WTC11 (cell line): ENCODE data around the gene ANO3. TPM values are rescaled to one million over a fixed set of nuclear protein-coding genes. Genes with fewer than 3 reads are reported as not detected.

Source experiments
- ATAC-seq: fragments of 200-7000 bp; cut with Tn5 transposase; 2 replicates; pipeline ENCODE4 v1.10.0; 2021; ENCODE audit warnings: mild to moderate bottlenecking, moderate library complexity
- CTCF ChIA-PET: fragments of 300-600 bp; sonication (Branson Sonifier 250); formaldehyde crosslinking; loops from one replicate; lab custom pipeline; 2021; ENCODE audit warnings: antibody characterized with exemption; lab: Charles Lee
- POLR2A ChIA-PET: fragments of 350-600 bp; sonication (Branson Sonifier 250); formaldehyde crosslinking; loops from one replicate; lab custom pipeline; 2021; ENCODE audit warnings: antibody characterized with exemption; lab: Charles Lee
- DNase-seq: peaks from one replicate; pipeline ENCODE4 v3.0.0; 2021; ENCODE audit warnings: low spot score
- H3K27ac Mint-ChIP-seq: 2 replicates; pipeline ENCODE4 v1.8.0; 2021; ENCODE audit warnings: mixed read lengths
- H3K27me3 Mint-ChIP-seq: 2 replicates; pipeline ENCODE4 v1.8.0; 2021; ENCODE audit warnings: low read depth, mild to moderate bottlenecking, moderate library complexity, mixed read lengths
- H3K36me3 Mint-ChIP-seq: 2 replicates; pipeline ENCODE4 v1.8.0; 2021; ENCODE audit warnings: mixed read lengths
- H3K4me1 Mint-ChIP-seq: 2 replicates; pipeline ENCODE4 v1.8.0; 2022; ENCODE audit warnings: mixed read lengths
- H3K4me3 Mint-ChIP-seq: 2 replicates; pipeline ENCODE4 v1.8.0; 2021; ENCODE audit warnings: mild to moderate bottlenecking, moderate library complexity, mixed read lengths
- H3K9me3 Mint-ChIP-seq: 2 replicates; pipeline ENCODE4 v1.8.0; 2021; ENCODE audit warnings: mixed read lengths
- ARID4B ChIP-seq: sonication (generic); formaldehyde crosslinking; IDR thresholded peaks from 2 replicates; pipeline ENCODE4 v1.8.0; 2023; ENCODE audit warnings: missing genetic modification reagents, mild to moderate bottlenecking, borderline replicate concordance
- ATF2 ChIP-seq: sonication (generic); formaldehyde crosslinking; IDR thresholded peaks from 2 replicates; pipeline ENCODE4 v1.8.1; 2022; ENCODE audit warnings: low read depth, missing genetic modification reagents, borderline replicate concordance
- FOXP4 ChIP-seq: sonication (generic); formaldehyde crosslinking; IDR thresholded peaks from 2 replicates; pipeline ENCODE4 v1.8.0; 2022; ENCODE audit warnings: mild to moderate bottlenecking, missing genetic modification reagents
- GABPB1 ChIP-seq: sonication (generic); formaldehyde crosslinking; IDR thresholded peaks from 2 replicates; pipeline ENCODE4 v1.8.1; 2023; ENCODE audit warnings: mild to moderate bottlenecking, missing genetic modification reagents
- NFATC4 ChIP-seq: fragments of 250-450 bp; sonication (Bioruptor Pico); IDR thresholded peaks from 2 replicates; pipeline ENCODE4 v1.9.0; 2021; ENCODE audit warnings: mild to moderate bottlenecking
- PRDM15 ChIP-seq: sonication (generic); formaldehyde crosslinking; IDR thresholded peaks from 2 replicates; pipeline ENCODE4 v1.8.0; 2022; ENCODE audit warnings: missing genetic modification reagents
- PRRX2 ChIP-seq: fragments of 250-450 bp; sonication (Bioruptor Pico); IDR thresholded peaks from 2 replicates; pipeline ENCODE4 v1.8.0; 2021; ENCODE audit warnings: mild to moderate bottlenecking
- RELA ChIP-seq: sonication (generic); formaldehyde crosslinking; IDR thresholded peaks from 2 replicates; pipeline ENCODE4 v1.8.1; 2022; ENCODE audit warnings: missing genetic modification reagents, mild to moderate bottlenecking, borderline replicate concordance
- STAT6 ChIP-seq: sonication (generic); formaldehyde crosslinking; conservative IDR thresholded peaks from 2 replicates; pipeline ENCODE4 v1.8.1; 2023; ENCODE audit warnings: mild to moderate bottlenecking, low read depth, missing genetic modification reagents, moderate library complexity
- TCF7 ChIP-seq: sonication (generic); formaldehyde crosslinking; IDR thresholded peaks from 2 replicates; pipeline ENCODE4 v1.8.0; 2022; ENCODE audit warnings: mild to moderate bottlenecking, low read depth, missing genetic modification reagents, moderate library complexity
- TEAD4 ChIP-seq: sonication (generic); formaldehyde crosslinking; IDR thresholded peaks from 2 replicates; pipeline ENCODE4 v1.8.0; 2022; ENCODE audit warnings: mild to moderate bottlenecking, missing genetic modification reagents
- TP53 ChIP-seq: sonication (generic); formaldehyde crosslinking; IDR thresholded peaks from 2 replicates; pipeline ENCODE4 v1.8.1; 2023; ENCODE audit warnings: mild to moderate bottlenecking, missing genetic modification reagents
- ZBTB21 ChIP-seq: sonication (generic); formaldehyde crosslinking; IDR thresholded peaks from 2 replicates; pipeline ENCODE4 v1.8.1; 2023; ENCODE audit warnings: mild to moderate bottlenecking, missing genetic modification reagents, borderline replicate concordance
- ZMAT4 ChIP-seq: fragments of 250-450 bp; sonication (Bioruptor Pico); IDR thresholded peaks from 2 replicates; pipeline ENCODE4 v1.9.0; 2021; ENCODE audit warnings: mild to moderate bottlenecking
- ZNF512 ChIP-seq: sonication (generic); formaldehyde crosslinking; IDR thresholded peaks from 2 replicates; pipeline ENCODE4 v1.8.1; 2022; ENCODE audit warnings: missing genetic modification reagents, borderline replicate concordance
- ZNF671 ChIP-seq: fragments of 250-450 bp; sonication (Bioruptor Pico); IDR thresholded peaks from 2 replicates; pipeline ENCODE4 v1.8.0; 2021; ENCODE audit warnings: mild to moderate bottlenecking
- total RNA-seq: library from RNA; stranded (reverse); gene quantifications from 3 replicates; pipeline ENCODE4 v1.2.3, GENCODE V29; 2021

ANO3 gene
- total RNA-seq, 1 experiment from 2014 or later = 0.11 TPM

GRCh38 chr11:26424255-26424654 is 92.3 kb downstream of the ANO3 start:
- POLR2A ChIA-PET = no interaction called here
- ATAC-seq = no peak

GRCh38 chr11:26439854-26440253 is 107.9 kb downstream of the ANO3 start:
- Mint-ChIP-seq H3K4me1 (no peaks in the 10 kb centered on the region), H3K9me3 (no peaks in the 10 kb centered on the region), H3K27ac (no peak overlapping the region), H3K36me3 (no peaks in the 10 kb centered on the region), H3K4me3 (no peak overlapping the region), H3K27me3 (no peaks in the 10 kb centered on the region)
- DNase-seq (no peak), ATAC-seq (no peak)
- CTCF ChIA-PET = no interaction called here
- TF ChIP-seq TEAD4 (CRISPR knock-in tag) (no peak), TP53 (no peak), RELA (CRISPR knock-in tag) (no peak), ZMAT4 (CRISPR knock-in tag) (no peak), NFATC4 (CRISPR knock-in tag) (no peak), PRRX2 (CRISPR knock-in tag) (no peak), TCF7 (CRISPR knock-in tag) (no peak), FOXP4 (no peak), ZNF671 (CRISPR knock-in tag) (no peak), STAT6 (CRISPR knock-in tag) (no peak), ZBTB21 (CRISPR knock-in tag) (no peak), GABPB1 (no peak)
- POLR2A ChIA-PET = no interaction called here

More at GRCh38 chr11:26424255-26424654, 92.3 kb downstream of the ANO3 start:
- DNase-seq = no peak
- no peaks in the 10 kb centered on the region for H3K9me3 Mint-ChIP-seq
- no peaks in the 10 kb centered on the region for H3K36me3 Mint-ChIP-seq
- peaks cover 5% of the 10 kb centered on the region for H3K4me1 Mint-ChIP-seq
- no peak overlapping the region for H3K4me3 Mint-ChIP-seq
- no peak overlapping the region for H3K27ac Mint-ChIP-seq
- no peaks in the 10 kb centered on the region for H3K27me3 Mint-ChIP-seq
- TF ChIP-seq TCF7 (CRISPR knock-in tag) = no peak
- CTCF ChIA-PET = no interaction called here

GRCh38 chr11:26442131-26442530 is 110.2 kb downstream of the ANO3 start:
- Mint-ChIP-seq H3K4me1 (no peaks in the 10 kb centered on the region), H3K36me3 (no peaks in the 10 kb centered on the region)

More at GRCh38 chr11:26442131-26442530, 110.2 kb downstream of the ANO3 start:
- CTCF ChIA-PET = no interaction called here
- TF ChIP-seq ZNF512 = no peak
- no peak for TF ChIP-seq PRDM15 (CRISPR knock-in tag)
- no peak for TF ChIP-seq ARID4B (CRISPR knock-in tag)
- TF ChIP-seq TEAD4 (CRISPR knock-in tag) = no peak
- no peak for TF ChIP-seq ATF2 (CRISPR knock-in tag)
- TF ChIP-seq, all 79 proteins: peak for 0
- Mint-ChIP-seq H3K27me3 (no peaks in the 10 kb centered on the region), H3K4me3 (no peak overlapping the region), H3K9me3 (no peaks in the 10 kb centered on the region), H3K27ac (no peak overlapping the region)
- no peak for DNase-seq
- no peak for ATAC-seq
- POLR2A ChIA-PET = no interaction called here
